Nephron progenitor cell (in vitro differentiated cells): ENCODE data around the gene FURIN.

ENCODE experiments used
- DNase-seq: peaks from one replicate; pipeline ENCODE4 v3.0.0; 2021
- H3K27ac Mint-ChIP-seq: 2 replicates; pipeline ENCODE4 v1.8.0; 2021; ENCODE audit warnings: mild to moderate bottlenecking, moderate library complexity, mixed read lengths
- H3K27me3 Mint-ChIP-seq: 2 replicates; pipeline ENCODE4 v1.8.0; 2021; ENCODE audit warnings: mild to moderate bottlenecking, low read depth, mixed read lengths; ENCODE audit not compliant: poor library complexity
- H3K36me3 Mint-ChIP-seq: 2 replicates; pipeline ENCODE4 v1.8.0; 2021; ENCODE audit warnings: low read depth, mixed read lengths
- H3K4me1 Mint-ChIP-seq: 2 replicates; pipeline ENCODE4 v1.8.0; 2021; ENCODE audit warnings: mixed read lengths
- H3K4me3 Mint-ChIP-seq: 2 replicates; pipeline ENCODE4 v1.8.0; 2021; ENCODE audit warnings: mild to moderate bottlenecking, moderate library complexity, mixed read lengths
- H3K9me3 Mint-ChIP-seq: 2 replicates; pipeline ENCODE4 v1.8.0; 2021; ENCODE audit warnings: mild to moderate bottlenecking, moderate library complexity, mixed read lengths
- CTCF ChIP-seq: fragments of 200-600 bp; sonication (generic); IDR thresholded peaks from 2 replicates; pipeline ENCODE4 v1.5.0; 2021; ENCODE audit warnings: antibody characterized with exemption

FURIN gene

GRCh38 chr15:90860450-90860849 is 7.9 kb upstream of the FURIN start:
- DNase-seq, result no peak
- Mint-ChIP-seq H3K36me3 (no peaks in the 10 kb centered on the region), H3K27ac (no peak overlapping the region), H3K4me3 (no peak overlapping the region), H3K27me3 (peaks cover 3% of the 10 kb centered on the region), H3K4me1 (peaks cover 26% of the 10 kb centered on the region), H3K9me3 (no peaks in the 10 kb centered on the region)
- TF ChIP-seq CTCF, result no peak

- Mint-ChIP-seq H3K9me3 (no peaks in the 10 kb centered on the region), H3K27me3 (peaks cover 3% of the 10 kb centered on the region), H3K4me1 (peaks cover 31% of the 10 kb centered on the region), H3K36me3 (no peaks in the 10 kb centered on the region), H3K4me3 (no peak overlapping the region), H3K27ac (no peak overlapping the region)
- no peak for DNase-seq
- TF ChIP-seq CTCF, result no peak
Observed at GRCh38 chr15:90860942-90861675, 7.3 kb upstream of the FURIN start.

- no peaks in the 10 kb centered on the region for H3K27me3 Mint-ChIP-seq
- no peak for TF ChIP-seq CTCF
- no peak overlapping the region for H3K4me3 Mint-ChIP-seq
Observed at GRCh38 chr15:90862487-90862886, 5.9 kb upstream of the FURIN start.

GRCh38 chr15:90862964-90863778 is 5.2 kb upstream of the FURIN start:
- H3K36me3 Mint-ChIP-seq, result no peaks in the 10 kb centered on the region
- H3K27me3 Mint-ChIP-seq, result no peaks in the 10 kb centered on the region
- no peak overlapping the region for H3K4me3 Mint-ChIP-seq
- H3K9me3 Mint-ChIP-seq, result no peaks in the 10 kb centered on the region
- no peak for TF ChIP-seq CTCF
- DNase-seq, result no peak
- H3K27ac Mint-ChIP-seq, result no peak overlapping the region
- H3K4me1 Mint-ChIP-seq, result peaks cover 52% of the 10 kb centered on the region

More at GRCh38 chr15:90862487-90862886, 5.9 kb upstream of the FURIN start:
- no peak for DNase-seq
- Mint-ChIP-seq H3K36me3 (no peaks in the 10 kb centered on the region), H3K27ac (no peak overlapping the region), H3K4me1 (peaks cover 45% of the 10 kb centered on the region), H3K9me3 (no peaks in the 10 kb centered on the region)

GRCh38 chr15:90863987-90864386 is 4.4 kb upstream of the FURIN start:
- H3K4me1 Mint-ChIP-seq, result peaks cover 60% of the 10 kb centered on the region
- no peak for DNase-seq
- H3K4me3 Mint-ChIP-seq, result no peak overlapping the region
- H3K27me3 Mint-ChIP-seq, result no peaks in the 10 kb centered on the region
- no peak for TF ChIP-seq CTCF
- H3K36me3 Mint-ChIP-seq, result no peaks in the 10 kb centered on the region
- no peak overlapping the region for H3K27ac Mint-ChIP-seq
- no peaks in the 10 kb centered on the region for H3K9me3 Mint-ChIP-seq
